C4-2B (cell line): Measurements from ENCODE around the gene MCM9.

ENCODE experiments used
- CTCF ChIP-seq: fragments of 450-650 bp; conservative IDR thresholded peaks from 2 replicates; pipeline ENCODE4 v1.5.1; 2017; ENCODE audit warnings: mild to moderate bottlenecking
- ZFX ChIP-seq: fragments of 450-650 bp; IDR thresholded peaks from 2 replicates; pipeline ENCODE4 v1.6.1; 2017

DNA sequence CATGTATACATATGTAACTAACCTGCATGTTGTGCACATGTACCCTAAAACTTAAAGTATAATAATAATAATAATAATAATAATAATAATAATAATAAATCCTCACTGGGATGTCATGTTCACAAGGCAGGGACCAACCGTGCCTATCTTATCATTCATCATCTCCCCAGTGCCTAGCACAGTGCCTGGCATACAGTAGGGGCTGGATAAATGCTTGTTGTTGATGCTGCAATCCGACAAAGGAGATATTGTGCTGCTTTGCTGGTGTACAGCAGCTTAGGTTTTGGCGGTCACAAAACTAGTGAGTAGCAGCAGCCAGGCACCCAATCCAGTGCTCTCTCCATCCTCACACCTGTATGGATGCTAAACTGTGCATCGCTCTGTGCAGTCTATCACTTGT lies 135.1 kb downstream of the MCM9 start:
- TF ChIP-seq CTCF (no peak), ZFX (no peak)
